PC-3 (cell line): ENCODE data around the gene DLD. TPM values are rescaled to one million over a fixed set of nuclear protein-coding genes. Genes with fewer than 3 reads are reported as not detected.

ENCODE experiments used
- ATAC-seq: fragments of 200-7000 bp; cut with Tn5 transposase; 2 replicates; pipeline ENCODE4 v1.9.1; 2020; ENCODE audit warnings: mild to moderate bottlenecking, moderate library complexity
- BruUV-seq: library from RNA; stranded (reverse); fragments of 400-500 nt; replicated peaks from 2 replicates; lab custom pipeline; 2021; lab: Mats Ljungman, UMichigan
- CTCF ChIA-PET: fragments of 300-600 bp; sonication (Branson Sonifier 250); formaldehyde crosslinking; loops from one replicate; lab custom pipeline; 2022; ENCODE audit warnings: antibody characterized with exemption; lab: Charles Lee
- POLR2A ChIA-PET: fragments of 300-600 bp; sonication (Branson Sonifier 250); formaldehyde crosslinking; loops from one replicate; lab custom pipeline; 2022; ENCODE audit warnings: antibody characterized with exemption; ENCODE audit not compliant: unreplicated experiment; lab: Charles Lee
- DNase-seq: peaks from one replicate; pipeline ENCODE4 v3.0.0-alpha.2; 2015
- H2AFZ ChIP-seq: fragments of 300-600 bp; sonication (generic); 2 replicates; pipeline ENCODE4 v1.6.0; 2016; ENCODE audit warnings: antibody characterized with exemption, low read length
- H3F3A ChIP-seq: fragments of 300-600 bp; sonication (generic); one replicate; pipeline ENCODE4 v1.6.0; 2017; ENCODE audit warnings: antibody characterized with exemption, low read length, control low read depth, mild to moderate bottlenecking; ENCODE audit not compliant: unreplicated experiment
- H3K27ac ChIP-seq: fragments of 300-600 bp; sonication (generic); 2 replicates; pipeline ENCODE4 v1.5.1; 2016; ENCODE audit warnings: mild to moderate bottlenecking, low read length
- H3K27me3 ChIP-seq: fragments of 300-600 bp; sonication (generic); 2 replicates; pipeline ENCODE4 v1.6.1; 2016; ENCODE audit warnings: low read length, mixed read lengths
- H3K36me3 ChIP-seq: fragments of 300-600 bp; sonication (generic); 2 replicates; pipeline ENCODE4 v1.6.1; 2016; ENCODE audit warnings: low read depth, mixed run types, low read length, mixed read lengths
- H3K4me1 ChIP-seq: fragments of 300-600 bp; sonication (generic); 2 replicates; pipeline ENCODE4 v1.5.1; 2016; ENCODE audit warnings: low read length; ENCODE audit not compliant: insufficient read depth
- H3K4me2 ChIP-seq: fragments of 300-600 bp; sonication (generic); 2 replicates; pipeline ENCODE4 v1.6.0; 2016; ENCODE audit warnings: low read length
- H3K4me3 ChIP-seq: fragments of 300-600 bp; sonication (generic); 2 replicates; pipeline ENCODE4 v1.5.1; 2016; ENCODE audit warnings: mild to moderate bottlenecking, low read length, mixed read lengths
- H3K79me2 ChIP-seq: fragments of 300-600 bp; sonication (generic); 2 replicates; pipeline ENCODE4 v1.6.1; 2017; ENCODE audit warnings: low read length, mixed read lengths
- H3K9ac ChIP-seq: fragments of 300-600 bp; sonication (generic); 2 replicates; pipeline ENCODE4 v1.6.0; 2016; ENCODE audit warnings: mild to moderate bottlenecking, low read length
- H3K9me2 ChIP-seq: fragments of 300-600 bp; sonication (generic); replicated peaks from 2 replicates; pipeline ENCODE4 v1.6.1; 2016; ENCODE audit warnings: mixed run types, low read length, mixed read lengths
- H3K9me3 ChIP-seq: fragments of 300-600 bp; sonication (generic); 2 replicates; pipeline ENCODE4 v1.6.1; 2016; ENCODE audit warnings: low read length, mixed read lengths
- H4K20me1 ChIP-seq: fragments of 300-600 bp; sonication (generic); 2 replicates; pipeline ENCODE4 v1.6.1; 2016; ENCODE audit warnings: low read length, mixed read lengths
- EZH2 ChIP-seq: fragments of 300-600 bp; sonication (generic); IDR thresholded peaks from one replicate; pipeline ENCODE4 v1.6.1; 2017; ENCODE audit warnings: antibody characterized with exemption, mild to moderate bottlenecking, low read length; ENCODE audit not compliant: unreplicated experiment
- EZH2phosphoT487 ChIP-seq: fragments of 300-600 bp; sonication (generic); IDR thresholded peaks from 2 replicates; pipeline ENCODE4 v1.6.1; 2018; ENCODE audit warnings: mild to moderate bottlenecking, antibody characterized with exemption, low read length, borderline replicate concordance
- intact Hi-C: fragments of 100-400 bp; cut with micrococcal nuclease; formaldehyde crosslinking; loops from 2 replicates; pipeline ENCODE4 v1.9.0; 2023
- total RNA-seq: library from RNA; depleted of rRNA; stranded (reverse); fragments of >200 nt; gene quantifications from 2 replicates; pipeline ENCODE4 v1.2.3, GENCODE V29; 2014
- TF ChIP-seq, protein P1 (sequence below): fragments of 300-600 bp; sonication (generic); conservative IDR thresholded peaks from 2 replicates; pipeline ENCODE4 v1.5.1; 2017; ENCODE audit warnings: antibody characterized with exemption, low read depth, mild to moderate bottlenecking, low read length

DLD gene
- total RNA-seq, 1 experiment from 2014 or later, result 64.0 TPM

DNA sequence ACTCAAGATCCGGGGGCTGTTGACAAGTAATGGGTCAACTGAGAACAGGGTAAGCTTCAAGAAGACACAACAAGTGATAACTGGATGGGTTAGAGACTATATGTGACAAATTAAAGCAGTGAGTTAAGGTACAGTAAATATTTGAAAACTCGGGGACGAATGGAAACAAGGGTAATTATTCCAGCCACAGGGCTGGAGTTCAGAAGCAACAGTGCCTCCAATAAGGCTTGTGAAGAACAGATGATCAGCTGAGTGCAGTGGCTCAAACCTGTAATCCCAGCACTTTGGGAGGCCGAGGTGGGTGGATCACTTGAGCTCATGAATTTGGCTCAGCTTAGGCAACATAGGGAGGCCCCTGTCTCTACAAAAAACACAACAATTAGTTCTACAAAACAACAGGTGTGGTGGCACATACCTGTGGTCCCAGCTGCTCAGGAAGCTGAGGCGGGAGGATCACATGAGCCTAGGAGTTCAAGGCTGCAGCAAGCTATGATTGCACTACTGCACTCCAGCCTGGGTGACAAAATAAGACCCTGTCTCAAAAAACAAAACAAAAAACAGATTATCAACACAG is 20.5 kb upstream of the DLD start:
- DNase-seq, result no peak
- Histone ChIP-seq H3K4me3 (no peak overlapping the region), H3K79me2 (no peaks in the 10 kb centered on the region), H3K9ac (no peak overlapping the region), H3K4me2 (no peak overlapping the region), H3K27ac (no peak overlapping the region), H3K36me3 (no peaks in the 10 kb centered on the region), H3K9me3 (no peaks in the 10 kb centered on the region), H4K20me1 (no peaks in the 10 kb centered on the region), H2AFZ (no peak overlapping the region), H3K4me1 (peaks cover 15% of the 10 kb centered on the region), H3F3A (no peaks in the 10 kb centered on the region), H3K9me2 (no peaks in the 10 kb centered on the region), H3K27me3 (no peaks in the 10 kb centered on the region)
- POLR2A ChIA-PET, result no interaction called here
- TF ChIP-seq, protein P1, sequence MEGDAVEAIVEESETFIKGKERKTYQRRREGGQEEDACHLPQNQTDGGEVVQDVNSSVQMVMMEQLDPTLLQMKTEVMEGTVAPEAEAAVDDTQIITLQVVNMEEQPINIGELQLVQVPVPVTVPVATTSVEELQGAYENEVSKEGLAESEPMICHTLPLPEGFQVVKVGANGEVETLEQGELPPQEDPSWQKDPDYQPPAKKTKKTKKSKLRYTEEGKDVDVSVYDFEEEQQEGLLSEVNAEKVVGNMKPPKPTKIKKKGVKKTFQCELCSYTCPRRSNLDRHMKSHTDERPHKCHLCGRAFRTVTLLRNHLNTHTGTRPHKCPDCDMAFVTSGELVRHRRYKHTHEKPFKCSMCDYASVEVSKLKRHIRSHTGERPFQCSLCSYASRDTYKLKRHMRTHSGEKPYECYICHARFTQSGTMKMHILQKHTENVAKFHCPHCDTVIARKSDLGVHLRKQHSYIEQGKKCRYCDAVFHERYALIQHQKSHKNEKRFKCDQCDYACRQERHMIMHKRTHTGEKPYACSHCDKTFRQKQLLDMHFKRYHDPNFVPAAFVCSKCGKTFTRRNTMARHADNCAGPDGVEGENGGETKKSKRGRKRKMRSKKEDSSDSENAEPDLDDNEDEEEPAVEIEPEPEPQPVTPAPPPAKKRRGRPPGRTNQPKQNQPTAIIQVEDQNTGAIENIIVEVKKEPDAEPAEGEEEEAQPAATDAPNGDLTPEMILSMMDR, result no peak
- TF ChIP-seq EZH2phosphoT487, result no peak
- no peak for TF ChIP-seq EZH2
- no peak for ATAC-seq
- intact Hi-C loops, result loop anchor here (10.0 kb wide), 2 partner anchors 286 to 726 kb away; partner anchors contain the start of gene BCAP29
- no TSS peak for BruUV-seq
- CTCF ChIA-PET, result no interaction called here

DNA sequence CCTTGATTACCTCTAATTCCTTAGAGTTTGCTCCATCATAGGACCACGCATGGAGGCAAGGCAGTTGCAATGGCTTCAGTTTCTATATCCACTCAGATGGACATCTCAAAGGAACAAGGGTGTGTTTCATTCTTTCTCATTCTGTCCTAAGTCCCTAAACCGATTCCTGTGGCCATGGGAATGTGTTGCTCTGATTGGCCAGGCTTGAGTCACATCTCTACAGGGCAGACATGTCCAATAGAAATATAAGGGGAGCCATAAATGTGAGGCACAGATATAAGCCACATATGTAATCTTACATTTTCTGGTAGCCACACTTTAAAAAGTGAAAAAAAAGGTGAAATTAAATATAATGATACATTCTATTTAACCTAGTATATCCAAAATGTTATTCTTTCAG is 16.9 kb upstream of the DLD start:
- no peaks in the 10 kb centered on the region for H3K36me3 ChIP-seq
- H3F3A ChIP-seq, result no peaks in the 10 kb centered on the region
- no peaks in the 10 kb centered on the region for H3K27me3 ChIP-seq
- no peak overlapping the region for H3K4me2 ChIP-seq
- H3K79me2 ChIP-seq, result no peaks in the 10 kb centered on the region
- intact Hi-C loops, result loop anchor here (1.0 to 10.0 kb wide), 4 partner anchors 131 to 729 kb away; partner anchors contain the start of gene BCAP29
- H3K9ac ChIP-seq, result no peak overlapping the region
- TF ChIP-seq, protein P1, result no peak
- no peak for TF ChIP-seq EZH2phosphoT487
- TF ChIP-seq EZH2, result no peak
- ChIA-PET CTCF (interaction anchor here (1.0 to 1.2 kb wide), 4 partner anchors 131 to 411 kb away, joined by 3 to 77 read pairs (median 8); partner anchors contain the start of gene CBLL1), POLR2A (no interaction called here)
- H3K27ac ChIP-seq, result no peak overlapping the region
- no peaks in the 10 kb centered on the region for H3K9me3 ChIP-seq
- H2AFZ ChIP-seq, result no peak overlapping the region
- H3K9me2 ChIP-seq, result no peaks in the 10 kb centered on the region
- no peak for DNase-seq
- ATAC-seq, result no peak
- H4K20me1 ChIP-seq, result no peaks in the 10 kb centered on the region
- no peak overlapping the region for H3K4me3 ChIP-seq
- BruUV-seq, result no TSS peak
- peaks cover 5% of the 10 kb centered on the region; the same call in 1 of the 2 replicates for H3K4me1 ChIP-seq
